GM23338 (cell line): Measurements from ENCODE around the gene STX16. TPM values are rescaled to one million over a fixed set of nuclear protein-coding genes. Genes with fewer than 3 reads are reported as not detected.

Source experiments
- ATAC-seq: fragments of 200-7000 bp; cut with Tn5 transposase; 3 replicates; pipeline ENCODE4 v1.9.1; 2020
- DNase-seq: peaks from one replicate; pipeline ENCODE4 v3.0.0-alpha.2; 2015; ENCODE audit warnings: low spot score
- H2AFZ ChIP-seq: fragments of 200-600 bp; sonication (generic); 2 replicates; pipeline ENCODE4 v1.8.0; 2016; ENCODE audit warnings: antibody characterized with exemption, mild to moderate bottlenecking, moderate library complexity
- H3F3A ChIP-seq: fragments of 200-600 bp; sonication (generic); replicated peaks from 2 replicates; pipeline ENCODE4 v1.8.0; 2017; ENCODE audit warnings: antibody characterized with exemption, mixed run types, low read depth
- H3K27ac ChIP-seq: fragments of 200-600 bp; sonication (generic); 2 replicates; pipeline ENCODE4 v1.6.1; 2016; ENCODE audit warnings: low read depth
- H3K27me3 ChIP-seq: fragments of 200-600 bp; sonication (generic); 2 replicates; pipeline ENCODE4 v1.8.0; 2016; ENCODE audit warnings: mild to moderate bottlenecking, mixed run types, moderate library complexity; ENCODE audit not compliant: insufficient read depth
- H3K36me3 ChIP-seq: fragments of 200-600 bp; sonication (generic); 2 replicates; pipeline ENCODE4 v1.8.0; 2016; ENCODE audit warnings: mild to moderate bottlenecking; ENCODE audit not compliant: insufficient read depth
- H3K4me1 ChIP-seq: fragments of 200-600 bp; sonication (generic); 2 replicates; pipeline ENCODE4 v1.8.0; 2016; ENCODE audit warnings: mild to moderate bottlenecking, moderate library complexity; ENCODE audit not compliant: insufficient read depth
- H3K4me2 ChIP-seq: fragments of 200-600 bp; sonication (generic); 2 replicates; pipeline ENCODE4 v1.7.1; 2017; ENCODE audit warnings: mixed run types
- H3K4me3 ChIP-seq: fragments of 200-600 bp; sonication (generic); 2 replicates; pipeline ENCODE4 v1.6.1; 2016; ENCODE audit warnings: mixed run types
- H3K79me2 ChIP-seq: fragments of 200-600 bp; sonication (generic); replicated peaks from 2 replicates; pipeline ENCODE4 v1.8.0; 2017; ENCODE audit warnings: mild to moderate bottlenecking; ENCODE audit not compliant: insufficient read depth
- H3K9me2 ChIP-seq: fragments of 200-600 bp; sonication (generic); 2 replicates; pipeline ENCODE4 v1.8.0; 2017; ENCODE audit not compliant: insufficient read depth
- H4K20me1 ChIP-seq: fragments of 200-600 bp; sonication (generic); replicated peaks from 2 replicates; pipeline ENCODE4 v1.8.0; 2017; ENCODE audit warnings: mild to moderate bottlenecking; ENCODE audit not compliant: insufficient read depth
- H3K27ac Mint-ChIP-seq: 2 replicates; pipeline ENCODE4 v1.8.0; 2020; ENCODE audit warnings: inconsistent platforms, mild to moderate bottlenecking, moderate library complexity, mixed read lengths
- H3K27me3 Mint-ChIP-seq: 3 replicates; pipeline ENCODE4 v1.8.0; 2022; ENCODE audit warnings: low read depth, mild to moderate bottlenecking, moderate library complexity, mixed read lengths, inconsistent platforms; ENCODE audit not compliant: insufficient read depth, poor library complexity
- H3K36me3 Mint-ChIP-seq: 3 replicates; pipeline ENCODE4 v1.8.0; 2021; ENCODE audit warnings: low read depth, mild to moderate bottlenecking, inconsistent platforms, moderate library complexity, mixed read lengths
- H3K4me1 Mint-ChIP-seq: 3 replicates; pipeline ENCODE4 v1.8.0; 2020; ENCODE audit warnings: mild to moderate bottlenecking, inconsistent platforms, mixed read lengths
- H3K4me3 Mint-ChIP-seq: 3 replicates; pipeline ENCODE4 v1.8.0; 2021; ENCODE audit warnings: moderate library complexity, mild to moderate bottlenecking, inconsistent platforms, mixed read lengths
- H3K9me3 Mint-ChIP-seq: 3 replicates; pipeline ENCODE4 v1.8.0; 2020; ENCODE audit warnings: moderate library complexity, mild to moderate bottlenecking, inconsistent platforms, mixed read lengths
- CREB1 ChIP-seq: fragments of 250-450 bp; sonication (Bioruptor Pico); IDR thresholded peaks from 2 replicates; pipeline ENCODE4 v1.5.0; 2020; ENCODE audit warnings: low read depth, mild to moderate bottlenecking, moderate library complexity
- JUNB ChIP-seq: IDR thresholded peaks from one replicate; pipeline ENCODE4 v1.6.1; 2016; ENCODE audit warnings: antibody characterized with exemption; ENCODE audit not compliant: unreplicated experiment
- NANOG ChIP-seq: IDR thresholded peaks from 2 replicates; pipeline ENCODE4 v1.6.1; 2016; ENCODE audit warnings: antibody characterized with exemption, borderline replicate concordance
- STAT1 ChIP-seq: IDR thresholded peaks from one replicate; pipeline ENCODE4 v1.6.1; 2016; ENCODE audit warnings: antibody characterized with exemption; ENCODE audit not compliant: unreplicated experiment
- ZNF462 ChIP-seq: fragments of 250-450 bp; sonication (Bioruptor Pico); IDR thresholded peaks from 2 replicates; pipeline ENCODE4 v1.5.0; 2020; ENCODE audit warnings: mild to moderate bottlenecking, moderate library complexity
- polyA plus RNA-seq: library from polyadenylated mRNA; unstranded; fragments of >200 nt; fragmentation: Nextera tagmentation; extraction: Ambion mirVana; gene quantifications from 2 replicates; pipeline ENCODE4 v1.2.1, GENCODE V29; 2016
- total RNA-seq: library from RNA; depleted of rRNA; stranded (reverse); fragments of >200 nt; shearing (Covaris generic); gene quantifications from 2 replicates; pipeline ENCODE4 v1.2.3, GENCODE V29; 2014

Gene STX16
- total and polyA plus RNA-seq, 2 experiments from 2014 or later = 31.2 to 70.5 TPM

GRCh38 chr20:58682656-58683531 is 31.8 kb downstream of the STX16 start:
- H3K27me3 Mint-ChIP-seq = peaks cover 8% of the 10 kb centered on the region
- Histone ChIP-seq H3K79me2 (no peaks in the 10 kb centered on the region), H3K27me3 (no peaks in the 10 kb centered on the region), H3K27ac (no peak overlapping the region), H3K4me3 (no peak overlapping the region), H3K36me3 (no peaks in the 10 kb centered on the region; the same call in 1 of the 2 replicates), H3K9me2 (no peaks in the 10 kb centered on the region), H2AFZ (no peak overlapping the region), H3K4me2 (no peak overlapping the region), H3K4me1 (peaks cover 5% of the 10 kb centered on the region; the same call in 1 of the 2 replicates), H4K20me1 (no peaks in the 10 kb centered on the region), H3F3A (no peaks in the 10 kb centered on the region)
- no peaks in the 10 kb centered on the region for H3K9me3 Mint-ChIP-seq
- ATAC-seq = no peak
- peaks cover 47% of the 10 kb centered on the region for H3K36me3 Mint-ChIP-seq
- no peak for DNase-seq
- TF ChIP-seq NANOG = no peak
- TF ChIP-seq STAT1 = no peak
- no peak for TF ChIP-seq JUNB
- TF ChIP-seq ZNF462 (CRISPR knock-in tag) = no peak
- TF ChIP-seq CREB1 (CRISPR knock-in tag) = no peak
- no peak overlapping the region; the same call in none of the 2 replicates for H3K27ac Mint-ChIP-seq
- H3K4me1 Mint-ChIP-seq = peaks cover 12% of the 10 kb centered on the region
- no peak overlapping the region for H3K4me3 Mint-ChIP-seq
